Spleen (tissue), 11 donors: ENCODE data around the gene RNASE12. TPM values are rescaled to one million over a fixed set of nuclear protein-coding genes. Genes with fewer than 3 reads are reported as not detected.
"Not testable (repeated sequence)": the region's sequence is repeated elsewhere in the genome, so short reads cannot be mapped to it uniquely, and the experiment has no call there.

Source experiments
- DNase-seq: peaks from one replicate; pipeline ENCODE4 v3.0.0-alpha.2; 2020
- H3K27ac ChIP-seq, 8 donors: fragments of 200-600 bp; sonication (generic) in 7 of 8; 1 replicate in 4 of 8; 2 replicates in 4 of 8; pipeline versions ENCODE4 v1.5.0 to v1.8.0; 2016 to 2021; ENCODE audit warnings: inconsistent platforms in 4 of 8, mild to moderate bottlenecking in 4 of 8, moderate library complexity in 1 of 8
- H3K27me3 ChIP-seq, 7 donors: fragments of 200-600 bp; sonication (generic) in 6 of 7; replicated peaks in 1 of 7; 1 replicate in 4 of 7; 2 replicates in 3 of 7; pipeline versions ENCODE4 v1.5.0 to v1.8.0; 2016 to 2021; ENCODE audit warnings: inconsistent platforms in 3 of 7, mild to moderate bottlenecking in 1 of 7
- H3K36me3 ChIP-seq, 6 donors: fragments of 200-600 bp; sonication (generic) in 5 of 6; 1 replicate in 4 of 6; 2 replicates in 2 of 6; pipeline versions ENCODE4 v1.5.0 to v1.8.0; 2016 to 2021; ENCODE audit warnings: inconsistent platforms in 2 of 6
- H3K4me1 ChIP-seq, 6 donors: fragments of 200-600 bp; sonication (generic) in 5 of 6; 1 replicate in 3 of 6; 2 replicates in 3 of 6; pipeline versions ENCODE4 v1.5.0 to v1.8.0; 2016 to 2021; ENCODE audit warnings: inconsistent platforms in 3 of 6
- H3K4me3 ChIP-seq, 8 donors: fragments of 200-600 bp; sonication (generic) in 7 of 8; 1 replicate in 4 of 8; 2 replicates in 4 of 8; pipeline versions ENCODE4 v1.5.0 to v1.8.0; 2016 to 2021; ENCODE audit warnings: inconsistent platforms in 4 of 8, mild to moderate bottlenecking in 4 of 8, moderate library complexity in 2 of 8
- H3K9me3 ChIP-seq, 8 donors: fragments of 200-600 bp; sonication (generic) in 7 of 8; 1 replicate in 4 of 8; 2 replicates in 4 of 8; pipeline versions ENCODE4 v1.5.0 to v1.8.0; 2016 to 2021; ENCODE audit warnings: inconsistent platforms in 4 of 8
- POLR2A ChIP-seq, 3 donors: fragments of 450-650 bp; IDR thresholded peaks; one replicate each; pipeline ENCODE4 v1.5.1; 2017; ENCODE audit warnings: antibody characterized with exemption in 3 of 3, mild to moderate bottlenecking in 1 of 3
- POLR2AphosphoS5 ChIP-seq, 3 donors: sonication (generic); formaldehyde crosslinking; IDR thresholded peaks; one replicate each; pipeline ENCODE4 v1.5.1; 2017; ENCODE audit warnings: antibody characterized with exemption in 3 of 3
- WGBS, 5 donors: extraction: QIAGEN DNeasy Blood & Tissue Kit in 3 of 5; methylation state at CpG; one replicate each; pipeline versions ENCODE4 v1.1.5 to v1.1.7; 2013 to 2018; 5-methylcytosine and 5-hydroxymethylcytosine counted together
- intact Hi-C: fragments of 100-400 bp; cut with DNase I; formaldehyde crosslinking; loops from one replicate; pipeline ENCODE4 v1.15.0; 2023; ENCODE audit warnings: low total_unique reads
- polyA plus RNA-seq, 3 donors: library from polyadenylated mRNA; stranded (reverse); fragments of 200-250 nt; gene quantifications; one replicate each; pipeline ENCODE4 v1.2.1, GENCODE V29; 2013
- total RNA-seq, 7 donors: library from RNA; depleted of rRNA in 3 of 7; stranded (reverse); fragments of >200 nt in 3 of 7; fragmentation: NEBNext Ultra II Directional in 4 of 7; extraction: Animal tissue kit (Norgen Biotek cat#: 25700) in 4 of 7; gene quantifications; one replicate each; pipeline versions ENCODE4 v1.1.0 to v1.2.1, GENCODE V29; 2016 to 2021
- TF ChIP-seq, protein P1 (sequence below), 11 experiments: fragments of 200-600 bp in 7 of 11; fragments of 450-650 bp in 4 of 11; sonication (generic) in 4 of 11; IDR thresholded peaks in 8 of 11; conservative IDR thresholded peaks in 3 of 11; 1 replicate in 7 of 11; 2 replicates in 4 of 11; pipeline versions ENCODE4 v1.4.0 to v1.8.0; 2016 to 2021; ENCODE audit warnings: antibody characterized with exemption in 11 of 11, inconsistent platforms in 4 of 11, mild to moderate bottlenecking in 1 of 11
- donor health status: healthy with polysubstance abuse.
- donor health status: DM: no; HTN: no; CAD: no; lungs with moderate emphysema.
- donor health status: DM: no; HTN: no; CAD: no.
- donor health status: Bipolar disorder and iron deficiency.
- donor health status: healthy.
- donor health status: DM: no; HTN: no; CAD: no.
- donor health status: DM: yes; HTN: yes; CAD: no.

Gene RNASE12
- total and polyA plus RNA-seq, 10 donors = not detected

DNA sequence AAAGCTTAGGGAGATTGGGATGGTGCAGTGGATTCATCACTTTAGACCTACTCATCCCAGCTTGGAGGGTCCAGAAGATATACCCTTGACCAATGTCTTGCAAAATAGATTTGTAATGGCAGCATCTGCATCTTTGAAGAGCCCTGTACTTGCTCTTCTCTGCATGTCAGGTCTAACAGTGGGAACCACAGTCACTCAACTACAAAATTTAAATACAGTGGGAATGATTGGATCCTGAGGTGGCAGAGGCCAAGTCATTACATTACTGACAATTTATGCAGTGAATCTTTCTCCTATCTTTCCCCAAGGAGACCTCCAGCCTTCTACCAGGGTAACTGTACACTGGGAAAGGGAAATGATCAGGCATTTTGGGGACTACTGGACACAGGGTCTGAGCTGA is 22.1 kb downstream of the RNASE12 start:
- Histone ChIP-seq H3K9me3 (peaks cover 3 to 27% (median 20%) of the 10 kb centered on the region in 8 donors), H3K36me3 (no peaks in the 10 kb centered on the region), H3K27me3 (no peaks in the 10 kb centered on the region), H3K4me3 (no peak overlapping the region), H3K27ac (no peak overlapping the region), H3K4me1 (no peaks in the 10 kb centered on the region)
- DNase-seq = no peak
- TF ChIP-seq POLR2AphosphoS5 (IDR thresholded peaks at IDR 0.05) = no peak
- TF ChIP-seq, protein P1, sequence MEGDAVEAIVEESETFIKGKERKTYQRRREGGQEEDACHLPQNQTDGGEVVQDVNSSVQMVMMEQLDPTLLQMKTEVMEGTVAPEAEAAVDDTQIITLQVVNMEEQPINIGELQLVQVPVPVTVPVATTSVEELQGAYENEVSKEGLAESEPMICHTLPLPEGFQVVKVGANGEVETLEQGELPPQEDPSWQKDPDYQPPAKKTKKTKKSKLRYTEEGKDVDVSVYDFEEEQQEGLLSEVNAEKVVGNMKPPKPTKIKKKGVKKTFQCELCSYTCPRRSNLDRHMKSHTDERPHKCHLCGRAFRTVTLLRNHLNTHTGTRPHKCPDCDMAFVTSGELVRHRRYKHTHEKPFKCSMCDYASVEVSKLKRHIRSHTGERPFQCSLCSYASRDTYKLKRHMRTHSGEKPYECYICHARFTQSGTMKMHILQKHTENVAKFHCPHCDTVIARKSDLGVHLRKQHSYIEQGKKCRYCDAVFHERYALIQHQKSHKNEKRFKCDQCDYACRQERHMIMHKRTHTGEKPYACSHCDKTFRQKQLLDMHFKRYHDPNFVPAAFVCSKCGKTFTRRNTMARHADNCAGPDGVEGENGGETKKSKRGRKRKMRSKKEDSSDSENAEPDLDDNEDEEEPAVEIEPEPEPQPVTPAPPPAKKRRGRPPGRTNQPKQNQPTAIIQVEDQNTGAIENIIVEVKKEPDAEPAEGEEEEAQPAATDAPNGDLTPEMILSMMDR (IDR thresholded peaks at IDR 0.05 in 8 of 11, conservative IDR thresholded peaks at IDR 0.05 in 3 of 11) = no peak
- TF ChIP-seq POLR2A (IDR thresholded peaks at IDR 0.05) = no peak
- intact Hi-C loops = no loop called here

DNA sequence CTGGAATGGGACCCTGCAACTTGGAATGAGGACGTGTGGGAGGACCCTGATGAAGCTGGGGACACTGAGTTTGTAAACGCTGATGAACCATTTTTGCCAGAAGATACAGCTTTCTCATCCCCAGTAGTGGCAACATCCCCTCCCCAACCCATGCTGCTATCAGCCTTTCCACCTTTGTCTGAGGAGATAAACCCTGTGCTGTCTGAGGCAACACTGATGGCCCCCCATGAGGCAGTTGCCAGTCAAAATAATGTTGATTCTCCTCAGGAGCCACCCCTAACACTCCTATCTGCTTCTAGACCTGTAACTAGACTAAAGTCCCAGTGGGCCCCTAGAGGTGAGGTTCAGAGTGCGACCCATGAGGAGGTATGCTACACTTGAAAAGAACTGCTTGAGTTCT is 22.8 kb downstream of the RNASE12 start:
- intact Hi-C loops = no loop called here
- H3K27ac ChIP-seq = no peak overlapping the region
- no peak overlapping the region for H3K4me3 ChIP-seq
- no peak for DNase-seq
- peaks cover 3 to 27% (median 20%) of the 10 kb centered on the region in 8 donors for H3K9me3 ChIP-seq
- TF ChIP-seq POLR2A (IDR thresholded peaks at IDR 0.05) (no peak), POLR2AphosphoS5 (IDR thresholded peaks at IDR 0.05) (no peak)
- TF ChIP-seq, protein P1 (IDR thresholded peaks at IDR 0.05 in 8 of 11, conservative IDR thresholded peaks at IDR 0.05 in 3 of 11) = no peak
- H3K4me1 ChIP-seq = no peaks in the 10 kb centered on the region
- H3K27me3 ChIP-seq = no peaks in the 10 kb centered on the region
- 79 to 95% (median 90%) methylated on average over 3 of the region's 3 CpGs for WGBS, 5 donors
- no peaks in the 10 kb centered on the region for H3K36me3 ChIP-seq

DNA sequence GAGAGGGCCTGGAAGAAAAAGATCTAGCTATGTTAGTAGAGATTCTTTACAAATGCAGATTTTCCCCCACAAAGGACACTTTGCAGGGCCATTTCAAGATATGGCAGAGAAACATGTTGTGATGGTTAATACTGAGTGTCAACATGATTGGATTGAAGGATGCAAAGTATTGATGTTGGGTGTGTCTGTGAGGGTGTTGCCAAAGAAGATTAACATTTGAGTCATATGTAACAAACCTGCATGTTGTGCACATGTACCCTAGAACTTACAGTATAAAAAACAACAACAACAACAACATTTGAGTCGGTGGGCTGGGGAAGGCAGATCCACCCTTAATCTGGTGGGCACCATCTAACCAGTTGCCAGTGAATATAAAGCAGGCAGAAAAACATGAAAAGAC is 24.0 kb downstream of the RNASE12 start:
- DNase-seq, H3K36me3 ChIP-seq, H3K4me1 ChIP-seq, H3K27me3 ChIP-seq, intact Hi-C loops, H3K27ac ChIP-seq, H3K4me3 ChIP-seq: not testable (repeated sequence)
- 78 to 96% (median 91%) methylated on average over 1 of the region's 1 CpG for WGBS, 5 donors
- peaks cover 3 to 27% (median 20%) of the 10 kb centered on the region in 8 donors for H3K9me3 ChIP-seq

DNA sequence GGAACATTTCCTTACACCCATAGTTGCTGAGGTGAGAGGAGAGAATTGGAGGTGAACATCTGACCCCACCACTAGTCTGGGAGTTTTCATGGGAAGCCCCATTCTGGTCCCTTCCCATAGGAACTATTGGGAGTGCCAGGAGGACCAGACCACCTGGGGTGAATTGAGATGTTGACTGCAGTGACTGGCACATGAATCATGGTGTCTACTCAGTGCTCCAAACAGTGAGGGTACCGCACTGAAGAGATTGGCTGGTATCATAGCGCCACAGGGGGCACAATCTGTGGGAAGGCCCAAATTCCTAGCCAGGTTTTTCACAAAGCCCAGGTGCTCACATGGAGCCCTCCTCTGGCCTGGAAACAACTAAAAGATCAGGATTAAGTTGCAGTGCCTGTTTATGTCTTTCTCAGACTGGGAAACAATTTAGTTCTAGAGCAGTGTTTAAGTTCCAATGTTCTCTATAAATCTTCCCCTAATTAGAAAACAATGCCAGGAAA is 26.6 kb downstream of the RNASE12 start:
- intact Hi-C loops = no loop called here
- Histone ChIP-seq H3K36me3 (no peaks in the 10 kb centered on the region), H3K9me3 (peaks cover 3 to 22% (median 16%) of the 10 kb centered on the region in 8 donors), H3K4me3 (no peak overlapping the region), H3K27me3 (no peaks in the 10 kb centered on the region), H3K4me1 (no peaks in the 10 kb centered on the region), H3K27ac (no peak overlapping the region)
- TF ChIP-seq, protein P1 (IDR thresholded peaks at IDR 0.05 in 8 of 11, conservative IDR thresholded peaks at IDR 0.05 in 3 of 11) = no peak
- TF ChIP-seq POLR2AphosphoS5 (IDR thresholded peaks at IDR 0.05) (no peak), POLR2A (IDR thresholded peaks at IDR 0.05) (no peak)
- WGBS, 5 donors = 86 to 98% (median 89%) methylated on average over 2 of the region's 2 CpGs
- DNase-seq = no peak

DNA sequence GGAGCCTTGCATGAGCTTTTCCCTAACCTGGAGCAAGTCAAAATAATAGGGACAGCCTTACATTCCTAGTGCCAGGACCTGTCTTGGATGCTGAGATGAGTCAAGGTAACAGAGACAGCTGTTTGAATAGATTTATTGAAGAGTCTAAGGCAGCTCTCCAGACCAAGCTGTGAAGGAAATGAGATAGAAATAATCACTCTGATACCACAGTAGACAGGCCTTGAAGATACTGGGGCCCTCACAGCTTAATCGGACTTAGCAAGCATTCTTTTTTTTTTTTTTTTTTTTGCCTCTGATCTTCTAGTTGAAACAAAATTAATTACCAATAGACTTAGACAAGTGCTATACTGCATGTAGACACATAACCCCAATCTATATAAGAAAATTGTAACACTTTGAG is 27.2 kb downstream of the RNASE12 start:
- no peak for DNase-seq
- Histone ChIP-seq H3K27ac (no peak overlapping the region), H3K27me3 (no peaks in the 10 kb centered on the region), H3K9me3 (peaks cover under 1 to 16% (median 10%) of the 10 kb centered on the region in 8 donors), H3K4me3 (no peak overlapping the region), H3K36me3 (no peaks in the 10 kb centered on the region), H3K4me1 (no peaks in the 10 kb centered on the region)
- TF ChIP-seq POLR2AphosphoS5 (IDR thresholded peaks at IDR 0.05) (no peak), POLR2A (IDR thresholded peaks at IDR 0.05) (no peak)
- TF ChIP-seq, protein P1 (IDR thresholded peaks at IDR 0.05 in 8 of 11, conservative IDR thresholded peaks at IDR 0.05 in 3 of 11) = no peak
- intact Hi-C loops = no loop called here
- 64 to 94% (median 70%) methylated on average over 1 of the region's 1 CpG for WGBS, 5 donors
